Measurements from ENCODE around the gene NUMBL.

GRCh38 chr19:40640744-40641143 lies 49.7 kb downstream of the NUMBL start:
- no peak for TF ChIP-seq YY1 (IDR thresholded peaks at IDR 0.05; ENCODE audit: low read depth, low read length)
- TF ChIP-seq CEBPB (IDR thresholded peaks at IDR 0.05; ENCODE audit: low read depth, low read length) = no peak
- no peak for TF ChIP-seq POLR2A (IDR thresholded peaks at IDR 0.05; ENCODE audit: control extremely low read depth in 1 of 2, low read depth in 2 of 2, low read length in 2 of 2)
- no peak for TF ChIP-seq HDAC2 (IDR thresholded peaks at IDR 0.05; ENCODE audit: borderline replicate concordance in 1 of 2, low read depth in 2 of 2, low read length in 2 of 2)
- no peak for TF ChIP-seq ATF3 (IDR thresholded peaks at IDR 0.05; ENCODE audit: insufficient read depth, low read depth, low read length)
- no peak for TF ChIP-seq TEAD4 (IDR thresholded peaks at IDR 0.05; ENCODE audit: low read depth, low read length)
- no peak for TF ChIP-seq EP300 (IDR thresholded peaks at IDR 0.05; ENCODE audit: borderline replicate concordance in 1 of 2, low read depth in 2 of 2, low read length in 2 of 2)
- TF ChIP-seq EZH2 (IDR thresholded peaks at IDR 0.05; ENCODE audit: low read depth, low read length, severe bottlenecking) = no peak
- no peak for TF ChIP-seq EGR1 (IDR thresholded peaks at IDR 0.05; ENCODE audit: borderline replicate concordance, low read depth, low read length)
- TF ChIP-seq RAD21 (IDR thresholded peaks at IDR 0.05 in 1 of 2, conservative IDR thresholded peaks at IDR 0.05 in 1 of 2; ENCODE audit: low read depth in 2 of 2, low read length in 2 of 2) = no peak
- no peak for TF ChIP-seq SIN3A (conservative IDR thresholded peaks at IDR 0.05 in 1 of 2, IDR thresholded peaks at IDR 0.05 in 1 of 2; ENCODE audit: low read depth in 1 of 2, low read length in 2 of 2)
- no peak for TF ChIP-seq SRF (IDR thresholded peaks at IDR 0.05; ENCODE audit: low read depth, low read length)
